Measurements from ENCODE around the gene ZYG11A. TPM values are rescaled to one million over a fixed set of nuclear protein-coding genes. Genes with fewer than 3 reads are reported as not detected.

ZYG11A gene
- total and polyA plus RNA-seq, 2 of the 8 experiments (the other 6 are each of a cell fraction or from before 2014, with no cell fraction given), result 0.89 to 2.6 TPM

- TF ChIP-seq TAF1 (IDR thresholded peaks at IDR 0.05; ENCODE audit: low read depth, low read length), result no peak
- TF ChIP-seq KDM5A (IDR thresholded peaks at IDR 0.05; ENCODE audit: low read length), result no peak
- no peak for TF ChIP-seq ASH2L (IDR thresholded peaks at IDR 0.05; ENCODE audit: low read length)
- TF ChIP-seq CBX8 (IDR thresholded peaks at IDR 0.05; ENCODE audit: borderline replicate concordance, low read depth, low read length), result no peak
- TF ChIP-seq ATF2 (IDR thresholded peaks at IDR 0.05; ENCODE audit: low read length), result no peak
- TF ChIP-seq SIX5 (IDR thresholded peaks at IDR 0.05; ENCODE audit: low read depth, low read length), result no peak
- TF ChIP-seq ZNF274 (IDR thresholded peaks at IDR 0.05; ENCODE audit: borderline replicate concordance, extremely low read depth, low read length), result no peak
Observed at GRCh38 chr1:52892424-52893215, 50.1 kb downstream of the ZYG11A start (continued).
